Esophagus (tissue), 2 donors: ENCODE measurements around the gene CGB5. TPM values are rescaled to one million over a fixed set of nuclear protein-coding genes. Genes with fewer than 3 reads are reported as not detected.
"Not testable (repeated sequence)": the region's sequence is repeated elsewhere in the genome, so short reads cannot be mapped to it uniquely, and the experiment has no call there.

Experiments used
- H3K27ac ChIP-seq, 2 donors: one replicate each; pipeline ENCODE4 v1.5.1; 2013; ENCODE audit warnings: low read depth in 2 of 2, mild to moderate bottlenecking in 2 of 2, inconsistent platforms in 1 of 2, low read length in 1 of 2, moderate library complexity in 1 of 2
- H3K27me3 ChIP-seq, 2 donors: one replicate each; pipeline ENCODE4 v1.6.1; 2013; ENCODE audit warnings: low read length in 2 of 2, control low read depth in 1 of 2, mild to moderate bottlenecking in 1 of 2; ENCODE audit not compliant: insufficient read depth in 2 of 2, control insufficient read depth in 1 of 2
- H3K36me3 ChIP-seq, 2 donors: one replicate each; pipeline ENCODE4 v1.6.1; 2013; ENCODE audit warnings: low read length in 1 of 2; ENCODE audit not compliant: control insufficient read depth in 2 of 2, insufficient read depth in 2 of 2
- H3K4me1 ChIP-seq, 2 donors: one replicate each; pipeline ENCODE4 v1.6.1; 2013; ENCODE audit warnings: low read length in 1 of 2; ENCODE audit not compliant: control insufficient read depth in 2 of 2, insufficient read depth in 2 of 2
- H3K4me3 ChIP-seq, 2 donors: one replicate each; pipeline ENCODE4 v1.5.1; 2013; ENCODE audit warnings: low read length in 2 of 2, mild to moderate bottlenecking in 2 of 2, low read depth in 1 of 2, moderate library complexity in 1 of 2
- H3K9me3 ChIP-seq, 2 donors: one replicate each; pipeline ENCODE4 v1.6.1; 2013; ENCODE audit warnings: mild to moderate bottlenecking in 2 of 2, low read depth in 1 of 2, low read length in 1 of 2, moderate library complexity in 1 of 2; ENCODE audit not compliant: control insufficient read depth in 2 of 2, insufficient read depth in 1 of 2
- WGBS, 2 donors: extraction: QIAGEN DNeasy Blood & Tissue Kit; methylation state at CpG; one replicate each; pipeline ENCODE4 v1.1.7; 2013; 5-methylcytosine and 5-hydroxymethylcytosine counted together
- polyA plus RNA-seq, 2 donors: library from polyadenylated mRNA; stranded (reverse); fragments of 200-250 nt; gene quantifications; one replicate each; pipeline ENCODE4 v1.2.3, GENCODE V29; 2013
- donor health status: healthy with polysubstance abuse.
- donor health status: Bipolar disorder and iron deficiency.

Gene CGB5
- polyA plus RNA-seq, 2 donors: 0.39 TPM; not detected in 1

DNA sequence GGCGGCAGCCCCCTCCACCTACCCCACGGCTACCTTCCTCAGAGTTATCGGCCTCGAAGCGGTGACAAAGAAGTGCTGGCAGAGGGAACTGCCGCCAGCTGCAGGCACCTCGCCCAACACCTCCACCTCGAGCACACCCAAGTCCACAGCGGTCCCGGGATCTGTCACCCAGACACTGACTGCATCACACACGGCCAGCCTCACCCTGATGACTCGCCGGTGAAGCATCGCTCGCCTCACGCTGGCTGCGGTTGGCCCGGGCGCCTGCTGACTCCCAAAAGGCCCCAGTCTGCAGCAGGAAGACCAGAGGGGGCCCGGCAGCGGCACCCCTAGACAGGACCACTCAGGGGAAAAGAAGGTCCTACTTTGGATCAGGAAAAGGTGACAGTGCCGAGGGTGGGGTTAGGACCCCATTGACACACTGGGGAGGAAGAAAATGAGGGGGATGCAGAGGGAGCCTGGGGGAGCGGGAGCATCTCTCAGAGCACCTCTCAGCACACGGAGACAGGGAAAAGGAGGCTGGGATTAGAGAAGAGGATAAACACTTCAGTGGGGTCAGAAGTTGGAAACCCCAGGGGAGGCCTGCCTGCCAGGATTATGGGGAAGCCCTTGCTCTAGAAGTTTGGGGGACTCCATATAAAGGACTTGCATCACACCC is 6.9 kb downstream of the CGB5 start:
- H3K27ac ChIP-seq, H3K9me3 ChIP-seq, H3K36me3 ChIP-seq, H3K27me3 ChIP-seq, H3K4me3 ChIP-seq, H3K4me1 ChIP-seq: not testable (repeated sequence)
- WGBS, 2 donors: 55 to 60% methylated on average over 24 of the region's 24 CpGs

DNA sequence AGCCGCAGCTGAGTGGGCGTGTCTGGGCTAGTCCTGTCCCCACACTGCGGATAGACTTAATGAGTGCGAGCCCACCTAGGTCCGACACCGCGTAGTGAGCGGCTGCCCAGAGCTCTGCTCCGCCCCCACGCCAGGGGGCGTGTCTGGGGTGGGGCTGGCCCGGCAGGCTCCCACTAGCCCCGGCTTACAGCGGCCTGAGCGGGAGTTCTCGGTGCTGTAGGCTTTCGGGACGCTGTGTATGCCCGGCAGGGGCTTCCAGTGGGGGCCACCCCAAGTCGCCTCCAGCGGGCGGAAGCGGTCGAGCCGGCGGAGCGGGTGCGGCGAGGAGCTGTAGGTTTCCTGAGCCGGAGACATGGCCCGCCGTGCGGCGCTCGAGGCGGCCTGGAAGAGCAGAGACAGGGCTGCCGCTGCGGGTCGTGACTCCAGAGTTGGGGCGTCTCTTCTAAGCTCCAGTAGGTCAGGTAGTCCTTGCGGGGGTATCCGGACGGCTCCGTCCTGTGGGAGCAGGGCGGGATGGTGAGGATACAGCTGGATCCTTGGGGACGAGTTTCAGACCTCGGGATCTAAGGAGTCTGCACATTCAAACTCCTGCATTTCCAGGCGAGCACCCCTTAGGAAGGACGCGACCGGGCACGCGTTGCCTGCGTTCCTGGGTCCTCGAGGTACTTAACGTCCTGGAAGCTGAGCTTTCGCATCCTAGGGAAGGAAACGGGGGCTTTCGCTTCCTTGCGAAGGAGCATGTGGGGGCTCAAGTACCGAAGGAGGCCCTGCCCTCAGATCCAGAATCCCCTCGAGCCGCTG is 12.7 kb downstream of the CGB5 start:
- 1% methylated on average over 60 to 63 of the region's 63 CpGs for WGBS, 2 donors
- no peak overlapping the region for H3K27ac ChIP-seq
- H3K9me3 ChIP-seq: no peaks in the 10 kb centered on the region
- H3K27me3 ChIP-seq: no peaks in the 10 kb centered on the region
- H3K4me3 ChIP-seq: peak overlapping the region; percentile 43 to 50
- peaks cover 0 to 18% of the 10 kb centered on the region in 2 donors for H3K4me1 ChIP-seq
- H3K36me3 ChIP-seq: no peaks in the 10 kb centered on the region

DNA sequence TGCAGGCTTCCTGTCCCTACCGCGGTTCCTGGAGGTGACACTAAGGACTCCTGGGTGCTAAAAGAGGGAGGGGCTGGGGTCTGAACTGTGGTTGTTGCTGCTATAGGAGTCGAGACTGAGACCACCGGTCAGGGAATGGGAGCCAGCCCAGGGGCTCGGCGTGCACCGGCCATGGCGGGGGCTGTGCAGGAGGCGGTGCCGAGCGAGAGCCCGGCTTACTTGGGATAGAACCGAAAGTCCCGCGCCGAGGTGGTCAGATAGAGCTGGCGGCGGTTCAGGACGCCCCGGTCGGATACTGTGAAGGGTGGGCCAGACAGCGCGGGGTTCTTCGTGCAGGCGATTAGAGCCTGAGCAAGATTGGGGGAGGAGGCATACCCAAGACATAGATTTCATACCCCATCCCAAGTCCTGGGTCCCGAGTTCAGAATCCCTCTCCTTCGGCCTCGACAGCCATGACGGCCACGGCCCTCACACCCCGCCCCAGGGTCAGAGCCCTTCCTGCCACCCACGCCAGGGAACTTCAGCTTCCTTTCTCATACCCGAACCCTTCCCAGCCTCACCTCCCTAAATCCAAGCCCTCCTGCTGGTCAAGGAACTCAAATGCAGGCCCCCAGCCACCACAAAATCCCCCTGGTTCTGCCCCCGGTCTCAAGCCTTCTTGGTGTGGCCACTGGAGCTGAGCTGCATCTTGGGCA is 13.4 kb downstream of the CGB5 start:
- Histone ChIP-seq H3K4me3 (peak overlapping the region; percentile 46 to 50), H3K4me1 (peaks cover 0 to 18% of the 10 kb centered on the region in 2 donors)
- not testable (repeated sequence) for H3K27me3 ChIP-seq, H3K27ac ChIP-seq, H3K36me3 ChIP-seq, H3K9me3 ChIP-seq
- WGBS, 2 donors: 2 to 3% methylated on average over 26 to 34 of the region's 34 CpGs

DNA sequence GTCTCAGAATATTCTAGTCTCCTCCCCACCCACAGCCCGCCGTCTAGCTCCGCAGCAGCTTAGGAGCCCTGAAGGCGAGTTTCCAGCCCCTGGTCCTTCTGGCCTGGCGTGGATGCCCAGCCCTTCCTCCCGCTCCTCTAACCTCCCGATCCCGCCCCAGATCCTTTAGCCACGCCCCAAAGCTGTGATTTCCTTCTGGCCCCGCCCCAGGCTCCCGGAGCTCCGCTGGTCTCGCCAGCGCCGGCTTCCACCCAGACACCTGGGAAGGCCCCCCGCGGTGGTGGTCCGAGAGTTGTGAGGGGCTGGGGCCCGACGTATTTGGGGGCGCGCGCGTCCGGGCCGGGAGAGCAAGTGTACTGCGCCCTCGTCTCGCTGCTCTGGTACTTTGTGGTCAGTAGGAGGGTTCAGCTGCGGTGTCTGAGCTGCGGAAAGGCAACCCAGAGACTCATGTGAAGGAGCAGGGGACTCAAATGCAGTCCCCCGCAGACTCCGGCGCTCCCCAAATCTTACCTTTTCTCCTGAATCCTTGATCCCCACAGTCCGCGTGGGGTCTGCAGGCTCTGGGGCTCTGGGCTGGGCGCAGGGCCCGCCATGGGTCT is 14.1 kb downstream of the CGB5 start, which contains the start of gene CGB7:
CGB7 (minus strand) TSS at position 114 of the 599 bp plus-strand sequence. CDS start 2,374 bp downstream, outside the sequence.
- Histone ChIP-seq H3K27me3 (no peaks in the 10 kb centered on the region), H3K4me3 (peak within 1 kb of the TSS; percentile 46 to 50), H3K9me3 (no peaks in the 10 kb centered on the region), H3K36me3 (no peaks in the 10 kb centered on the region), H3K27ac (no peak within 1 kb of the TSS), H3K4me1 (peaks cover 0 to 18% of the 10 kb centered on the region in 2 donors)
- WGBS, 2 donors: 3% methylated on average over 38 of the region's 38 CpGs

DNA sequence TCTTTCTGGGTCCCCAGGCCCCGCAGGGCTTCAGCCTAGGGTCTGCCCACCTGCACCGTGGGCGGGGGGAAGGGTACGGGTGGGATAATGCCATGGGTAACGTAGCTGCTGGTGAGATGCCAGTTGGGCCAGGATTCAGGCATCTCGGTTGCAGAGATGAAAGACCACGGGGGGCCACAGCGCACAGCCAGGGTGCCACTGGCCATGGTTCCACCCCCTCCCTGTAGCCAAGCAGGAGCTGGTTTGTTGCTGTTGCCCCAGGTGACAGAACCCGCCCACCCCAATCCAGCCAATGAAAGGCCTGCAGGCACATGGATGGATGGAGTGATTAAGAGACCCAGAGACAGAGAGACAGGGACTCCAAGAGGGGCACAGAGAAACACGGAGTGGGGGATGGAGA is 14.9 kb downstream of the CGB5 start:
- H3K4me3 ChIP-seq: no peak overlapping the region
- H3K9me3 ChIP-seq: no peaks in the 10 kb centered on the region
- 31 to 33% methylated on average over 10 of the region's 10 CpGs for WGBS, 2 donors
- peaks cover 0 to 18% of the 10 kb centered on the region in 2 donors for H3K4me1 ChIP-seq
- H3K36me3 ChIP-seq: no peaks in the 10 kb centered on the region
- H3K27ac ChIP-seq: no peak overlapping the region
- H3K27me3 ChIP-seq: no peaks in the 10 kb centered on the region

DNA sequence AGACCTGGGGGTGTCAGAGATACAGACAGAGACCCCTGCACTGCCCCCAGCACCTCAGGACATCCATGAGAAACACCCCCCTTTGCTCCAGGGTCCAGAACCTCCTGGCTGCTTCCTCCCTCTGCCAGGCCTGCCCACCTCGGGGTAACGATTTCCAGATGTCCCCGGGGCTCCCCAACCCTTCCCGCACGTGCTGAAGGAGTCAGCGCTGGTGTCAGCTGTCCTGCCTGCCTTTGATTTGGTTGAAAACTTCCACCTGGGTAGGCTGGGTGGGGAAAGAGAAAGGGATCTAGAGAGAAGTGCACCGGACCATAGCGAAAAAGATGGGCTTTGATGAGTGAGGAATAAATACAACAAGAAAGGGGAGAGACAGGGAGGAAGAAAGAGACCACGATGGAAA is 15.4 kb downstream of the CGB5 start:
- no peaks in the 10 kb centered on the region for H3K9me3 ChIP-seq
- H3K36me3 ChIP-seq: no peaks in the 10 kb centered on the region
- H3K27me3 ChIP-seq: no peaks in the 10 kb centered on the region
- H3K27ac ChIP-seq: no peak overlapping the region
- 44 to 54% methylated on average over 9 of the region's 9 CpGs for WGBS, 2 donors
- H3K4me3 ChIP-seq: no peak overlapping the region
- peaks cover 0 to 18% of the 10 kb centered on the region in 2 donors for H3K4me1 ChIP-seq

DNA sequence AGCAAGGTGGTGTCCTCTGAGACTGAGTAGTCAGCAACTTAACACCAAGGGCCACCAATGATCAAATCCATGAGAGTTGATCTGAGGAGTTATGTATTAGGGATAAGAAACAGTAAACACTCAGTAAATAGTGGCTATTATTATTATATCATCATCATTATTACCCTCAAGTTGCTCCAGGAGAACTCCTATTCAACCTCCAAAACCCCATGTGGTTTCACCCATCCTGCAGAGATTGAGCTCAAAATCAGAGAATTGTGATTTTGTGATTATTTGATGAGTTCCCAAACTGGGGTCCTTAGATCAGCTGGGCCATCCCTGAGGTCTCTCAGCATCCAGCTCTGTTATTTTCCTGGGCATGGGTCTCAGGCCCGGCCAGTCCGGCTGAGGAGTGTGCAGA is 17.4 kb downstream of the CGB5 start:
- H3K4me1 ChIP-seq: peaks cover 3 to 16% of the 10 kb centered on the region in 2 donors
- no peaks in the 10 kb centered on the region for H3K36me3 ChIP-seq
- 95 to 98% methylated on average over 2 of the region's 2 CpGs for WGBS, 2 donors
- no peaks in the 10 kb centered on the region for H3K9me3 ChIP-seq
- H3K4me3 ChIP-seq: no peak overlapping the region
- no peak overlapping the region for H3K27ac ChIP-seq
- H3K27me3 ChIP-seq: no peaks in the 10 kb centered on the region

DNA sequence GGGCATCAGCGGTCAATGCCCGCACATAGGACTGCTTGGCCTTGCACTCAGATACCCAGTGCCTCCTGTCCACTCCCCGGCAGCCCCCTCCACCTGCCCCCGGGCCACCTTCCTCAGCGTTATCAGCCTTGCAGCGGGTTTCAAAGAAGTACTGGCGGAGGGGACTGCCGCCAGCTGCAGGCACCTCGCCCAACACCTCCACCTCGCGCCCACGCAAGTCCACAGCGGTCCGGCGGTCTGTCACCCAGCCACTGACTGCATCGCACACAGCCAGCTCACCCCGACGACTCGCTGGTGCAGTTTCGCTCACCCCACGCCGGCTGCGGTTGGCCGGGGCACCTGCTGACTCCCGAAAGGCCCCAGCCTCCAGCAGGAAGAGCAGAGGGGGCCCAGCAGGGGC is 17.8 kb downstream of the CGB5 start:
- H3K9me3 ChIP-seq: no peaks in the 10 kb centered on the region
- 73 to 78% methylated on average over 25 of the region's 25 CpGs for WGBS, 2 donors
- H3K27me3 ChIP-seq: no peaks in the 10 kb centered on the region
- peaks cover 3 to 11% of the 10 kb centered on the region in 2 donors for H3K4me1 ChIP-seq
- H3K36me3 ChIP-seq: no peaks in the 10 kb centered on the region
- H3K27ac ChIP-seq: no peak overlapping the region
- H3K4me3 ChIP-seq: no peak overlapping the region

DNA sequence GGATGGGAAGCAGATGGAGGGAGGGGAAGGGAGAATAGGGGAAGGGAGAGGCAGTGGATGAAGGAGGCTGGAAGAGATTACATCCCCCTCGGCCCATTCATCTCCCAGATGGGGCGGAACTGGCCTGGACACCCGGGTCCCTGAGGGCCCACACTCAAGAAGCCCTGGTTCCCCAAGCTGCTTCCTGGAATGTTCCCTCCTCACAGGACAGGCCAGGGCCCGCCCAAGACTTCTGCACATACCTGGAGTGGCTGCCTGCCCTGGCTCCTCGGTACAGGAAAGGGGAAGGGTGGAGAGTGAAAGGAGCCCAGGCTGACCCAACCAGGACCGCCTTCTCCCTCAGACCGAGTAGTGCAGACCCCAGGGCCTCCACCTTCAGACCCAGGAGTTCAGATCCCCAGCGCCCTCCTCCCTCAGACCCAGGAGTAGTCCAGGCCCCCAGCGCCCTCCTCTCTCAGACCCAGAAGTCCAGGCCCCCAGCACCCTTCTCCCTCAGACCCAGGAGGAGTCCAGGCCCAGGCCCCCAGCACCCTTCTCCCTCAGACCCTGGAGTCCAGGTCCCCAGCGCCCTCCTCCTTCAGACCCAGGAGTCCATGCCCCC is 20.5 kb downstream of the CGB5 start:
- Histone ChIP-seq H3K9me3 (no peaks in the 10 kb centered on the region), H3K27me3 (no peaks in the 10 kb centered on the region), H3K36me3 (no peaks in the 10 kb centered on the region), H3K4me1 (peaks cover 0 to 3% of the 10 kb centered on the region in 2 donors), H3K27ac (peak overlapping the region; percentile 74 to 76), H3K4me3 (peak overlapping the region; percentile 37 to 39)
- WGBS, 2 donors: 38 to 43% methylated on average over 10 of the region's 10 CpGs
